ENCODE results near the gene GALE. TPM values are rescaled to one million over a fixed set of nuclear protein-coding genes. Genes with fewer than 3 reads are reported as not detected.

The GALE gene
- total RNA-seq, 4 donors from 2014 or later, result 2.9 to 5.7 (median 4.1) TPM

DNA sequence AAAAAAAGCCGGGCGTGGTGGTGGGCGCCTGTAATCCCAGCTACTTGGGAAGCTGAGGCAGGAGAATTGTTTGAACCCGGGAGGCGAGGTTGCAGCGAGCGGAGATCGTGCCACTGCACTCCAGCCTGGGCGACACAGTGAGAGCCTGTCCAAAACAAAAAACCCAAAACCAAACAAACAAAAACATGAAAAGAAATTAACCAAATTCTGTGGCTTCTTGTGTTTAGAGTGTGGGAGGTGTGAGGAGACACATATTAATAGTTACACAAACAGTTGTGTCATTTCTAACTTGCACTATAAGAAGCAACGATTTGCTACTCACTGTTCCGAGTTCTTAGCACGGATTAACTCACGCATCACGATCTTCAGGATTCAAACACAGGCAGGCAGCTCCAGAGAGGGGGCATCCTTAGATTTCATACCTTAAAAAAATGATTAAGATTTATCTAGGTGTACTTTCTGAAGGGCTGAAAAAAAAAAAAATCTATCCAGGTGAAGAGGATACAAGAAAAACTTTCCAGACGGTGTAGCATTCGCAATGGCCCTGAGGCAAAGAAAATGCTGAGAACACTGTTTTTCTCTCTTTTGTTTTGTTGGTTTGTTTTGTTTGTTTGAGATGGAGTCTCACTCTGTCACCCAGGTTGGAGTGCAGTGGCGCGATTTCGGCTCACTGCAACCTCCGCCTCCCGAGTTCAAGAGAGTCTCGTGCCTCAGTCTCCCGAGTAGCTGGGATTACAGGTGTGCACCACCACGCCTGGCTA is 25.4 kb upstream of the GALE start:
- DNase-seq (no peak), ATAC-seq (no peak)
- H3K36me3 ChIP-seq, result no peaks in the 10 kb centered on the region
- peak overlapping the region; percentile 91 to 99 (median 96) for H3K4me3 ChIP-seq
- TF ChIP-seq, protein P1, sequence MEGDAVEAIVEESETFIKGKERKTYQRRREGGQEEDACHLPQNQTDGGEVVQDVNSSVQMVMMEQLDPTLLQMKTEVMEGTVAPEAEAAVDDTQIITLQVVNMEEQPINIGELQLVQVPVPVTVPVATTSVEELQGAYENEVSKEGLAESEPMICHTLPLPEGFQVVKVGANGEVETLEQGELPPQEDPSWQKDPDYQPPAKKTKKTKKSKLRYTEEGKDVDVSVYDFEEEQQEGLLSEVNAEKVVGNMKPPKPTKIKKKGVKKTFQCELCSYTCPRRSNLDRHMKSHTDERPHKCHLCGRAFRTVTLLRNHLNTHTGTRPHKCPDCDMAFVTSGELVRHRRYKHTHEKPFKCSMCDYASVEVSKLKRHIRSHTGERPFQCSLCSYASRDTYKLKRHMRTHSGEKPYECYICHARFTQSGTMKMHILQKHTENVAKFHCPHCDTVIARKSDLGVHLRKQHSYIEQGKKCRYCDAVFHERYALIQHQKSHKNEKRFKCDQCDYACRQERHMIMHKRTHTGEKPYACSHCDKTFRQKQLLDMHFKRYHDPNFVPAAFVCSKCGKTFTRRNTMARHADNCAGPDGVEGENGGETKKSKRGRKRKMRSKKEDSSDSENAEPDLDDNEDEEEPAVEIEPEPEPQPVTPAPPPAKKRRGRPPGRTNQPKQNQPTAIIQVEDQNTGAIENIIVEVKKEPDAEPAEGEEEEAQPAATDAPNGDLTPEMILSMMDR (IDR thresholded peaks at IDR 0.05 in 4 of 5, conservative IDR thresholded peaks at IDR 0.05 in 1 of 5), result no peak
- no peak for TF ChIP-seq POLR2A (IDR thresholded peaks at IDR 0.05)
- H3K27me3 ChIP-seq, result no peaks in the 10 kb centered on the region
- peaks cover 12 to 15% of the 10 kb centered on the region in 2 donors for H3K4me1 ChIP-seq
- in situ Hi-C loops (cut with MboI; ENCODE audit: low sequenced_read_pairs in 4 of 4), result no loop called here
- no peaks in the 10 kb centered on the region for H3K9me3 ChIP-seq
- intact Hi-C loops (cut with DNase I; ENCODE audit: low total_unique reads), result loop anchor here (5.0 kb wide), 1 partner anchor 41 kb away; the partner anchor contains the start of gene FUCA1
- peak overlapping the region; percentile 96 to 100 (median 98) for H3K27ac ChIP-seq

DNA sequence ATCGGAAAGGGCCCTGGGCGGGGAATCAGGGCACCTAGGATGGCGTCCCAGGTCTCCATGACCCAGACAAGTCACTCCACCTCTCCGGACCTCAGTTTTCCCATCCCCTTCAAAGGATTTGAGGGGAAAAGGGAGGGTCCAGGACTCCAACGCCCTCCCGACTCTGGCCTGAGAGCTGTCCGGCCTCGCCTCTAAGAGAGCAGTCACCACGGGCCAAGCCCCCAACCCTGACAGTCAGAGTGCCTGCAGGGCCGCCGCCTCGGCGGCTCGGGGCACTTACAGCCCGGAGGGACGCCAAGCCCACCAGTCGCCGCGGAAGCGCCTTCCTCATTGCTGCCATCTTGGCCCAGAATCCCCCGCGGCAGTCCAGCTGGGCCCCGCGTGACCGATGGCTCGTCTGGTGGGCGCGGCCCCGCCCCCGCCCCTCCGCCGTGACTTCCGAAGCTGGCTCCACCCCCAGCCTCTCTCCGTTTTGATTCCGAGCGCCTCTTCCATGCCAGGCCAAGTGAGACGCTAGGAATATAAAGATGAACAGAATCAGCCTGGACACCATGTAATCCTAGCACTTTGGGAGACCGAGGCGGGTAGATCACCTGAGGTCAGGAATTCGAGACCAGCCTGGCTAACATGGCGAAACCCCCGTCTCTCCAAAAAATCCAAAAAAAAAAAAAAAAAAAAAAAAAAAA is 24.7 kb upstream of the GALE start, which contains the start of gene HMGCL:
TSS of gene HMGCL (minus strand) at position 354 of the 686 bp plus-strand sequence. CDS start at position 340, 14 bp downstream.
- DNase-seq (peak; percentile 82 to 88), ATAC-seq (peak; percentile 85 to 89)
- in situ Hi-C loops (cut with MboI; ENCODE audit: low sequenced_read_pairs in 4 of 4) (no loop called here), intact Hi-C loops (cut with DNase I; ENCODE audit: low total_unique reads) (loop anchor here (5.0 kb wide), 1 partner anchor 42 kb away; the partner anchor contains the start of gene FUCA1)
- H3K4me3 ChIP-seq, result peak within 1 kb of the TSS; percentile 91 to 99 (median 96)
- no peaks in the 10 kb centered on the region for H3K27me3 ChIP-seq
- H3K27ac ChIP-seq, result peak within 1 kb of the TSS; percentile 96 to 100 (median 98)
- H3K9me3 ChIP-seq, result no peaks in the 10 kb centered on the region
- peak; percentile 93 to 94 for TF ChIP-seq POLR2A (IDR thresholded peaks at IDR 0.05)
- TF ChIP-seq, protein P1 (IDR thresholded peaks at IDR 0.05 in 4 of 5, conservative IDR thresholded peaks at IDR 0.05 in 1 of 5), result no peak
- H3K36me3 ChIP-seq, result peaks cover 0 to under 1% of the 10 kb centered on the region in 2 donors
- H3K4me1 ChIP-seq, result peaks cover 12 to 15% of the 10 kb centered on the region in 2 donors

DNA sequence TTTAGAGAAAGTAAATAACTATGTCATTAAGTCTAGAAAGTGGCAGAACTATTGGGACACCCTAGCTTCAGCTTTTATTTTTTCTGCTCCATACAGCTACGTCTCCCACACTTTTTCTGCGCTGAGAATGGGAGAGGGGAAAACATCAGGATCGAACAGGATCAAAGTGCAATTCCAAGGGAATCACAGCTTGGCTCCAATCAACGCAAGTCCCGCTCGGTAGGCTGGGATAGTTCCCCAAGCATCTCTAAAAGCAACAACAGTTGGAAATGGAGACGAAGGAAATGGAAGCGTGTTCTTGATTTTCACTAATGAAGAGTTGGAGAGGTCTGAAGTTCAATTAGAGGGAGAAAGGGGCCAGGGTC is 24.1 kb upstream of the GALE start:
- in situ Hi-C loops (cut with MboI; ENCODE audit: low sequenced_read_pairs in 4 of 4), result no loop called here
- Histone ChIP-seq H3K27me3 (no peaks in the 10 kb centered on the region), H3K4me3 (peak overlapping the region; percentile 91 to 99 (median 96)), H3K9me3 (no peaks in the 10 kb centered on the region), H3K27ac (peak overlapping the region; percentile 96 to 100 (median 98)), H3K36me3 (peaks cover 0 to 6% of the 10 kb centered on the region in 2 donors), H3K4me1 (peaks cover 12 to 15% of the 10 kb centered on the region in 2 donors)
- intact Hi-C loops (cut with DNase I; ENCODE audit: low total_unique reads), result loop anchor here (5.0 kb wide), 1 partner anchor 43 kb away; the partner anchor contains the start of gene FUCA1
- DNase-seq (no peak), ATAC-seq (peak; percentile 4 to 7)
- TF ChIP-seq POLR2A (IDR thresholded peaks at IDR 0.05), result no peak
- TF ChIP-seq, protein P1 (IDR thresholded peaks at IDR 0.05 in 4 of 5, conservative IDR thresholded peaks at IDR 0.05 in 1 of 5), result no peak

DNA sequence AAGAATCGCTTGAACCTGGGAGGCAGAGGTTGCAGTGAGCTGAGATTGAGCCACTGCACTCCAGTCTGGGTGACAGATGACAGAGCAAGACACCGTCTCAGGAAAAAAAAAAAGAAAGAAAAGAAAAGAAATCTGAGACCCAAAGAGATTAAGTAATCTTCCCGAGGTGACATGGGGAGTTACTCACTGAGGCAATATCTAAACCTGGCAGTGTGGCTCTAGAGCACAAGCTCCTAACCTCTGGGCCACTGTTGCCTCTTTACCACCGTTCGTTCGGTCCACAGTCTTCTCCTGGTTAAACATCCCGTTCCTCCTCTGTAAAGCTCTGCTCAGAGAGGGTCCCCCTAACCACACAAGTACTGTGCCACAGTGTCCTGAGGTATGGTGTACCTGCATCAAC is 23.2 kb upstream of the GALE start:
- H3K9me3 ChIP-seq, result no peaks in the 10 kb centered on the region
- H3K36me3 ChIP-seq, result peaks cover 0 to 8% of the 10 kb centered on the region in 2 donors
- ATAC-seq (peak; percentile 71 to 82), DNase-seq (peak; percentile 37 to 46)
- peak overlapping the region; percentile 96 to 100 (median 98) for H3K27ac ChIP-seq
- in situ Hi-C loops (cut with MboI; ENCODE audit: low sequenced_read_pairs in 4 of 4), result no loop called here
- intact Hi-C loops (cut with DNase I; ENCODE audit: low total_unique reads), result no loop called here
- TF ChIP-seq, protein P1 (IDR thresholded peaks at IDR 0.05 in 4 of 5, conservative IDR thresholded peaks at IDR 0.05 in 1 of 5), result no peak
- TF ChIP-seq POLR2A (IDR thresholded peaks at IDR 0.05), result peak; percentile 28 to 35
- peaks cover 12 to 15% of the 10 kb centered on the region in 2 donors for H3K4me1 ChIP-seq
- H3K27me3 ChIP-seq, result no peaks in the 10 kb centered on the region
- no peak overlapping the region for H3K4me3 ChIP-seq
